ENCODE data around the gene PHACTR3. TPM values are rescaled to one million over a fixed set of nuclear protein-coding genes. Genes with fewer than 3 reads are reported as not detected.

The PHACTR3 gene
- total and polyA plus RNA-seq, 2 donors (not counting 3 experiments of a cell fraction or from before 2014, with no cell fraction given) = not detected

DNA sequence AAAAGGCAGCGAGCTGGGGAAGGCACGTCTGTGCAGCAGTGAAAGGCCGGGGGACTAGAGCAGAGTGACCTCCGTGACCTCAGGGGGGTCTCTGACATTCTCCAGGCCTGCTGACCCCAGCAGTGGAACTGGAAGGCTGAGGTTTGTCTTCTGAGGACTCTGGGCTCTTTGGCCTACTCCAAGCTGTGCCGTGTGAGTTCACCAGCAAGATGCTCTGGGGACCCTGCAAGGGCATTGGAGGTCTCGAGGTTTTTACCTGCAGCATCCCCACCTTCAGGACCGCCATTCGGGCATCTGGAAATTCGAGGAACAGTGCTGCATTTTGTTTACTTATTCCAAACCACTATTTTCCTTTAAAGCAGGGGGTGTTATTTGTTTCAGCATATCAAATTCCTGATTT is 140.9 kb downstream of the PHACTR3 start:
- ChIA-PET POLR2A (no interaction called here), CTCF (no interaction called here)
- no peak overlapping the region for H2AFZ ChIP-seq (ENCODE audit: low read depth, low read length)
- FAIRE-seq (no peak), DNase-seq (ENCODE audit: low read depth, low spot score) (no peak)
- BruUV-seq (replicated peaks) = no TSS peak
- H3K4me3 ChIP-seq (replicated peaks in 1 of 3; ENCODE audit: insufficient read depth in 1 of 3, low read depth in 1 of 3, low read length in 3 of 3) = no peak overlapping the region
- H3K9me1 ChIP-seq (replicated peaks; ENCODE audit: control insufficient read depth, extremely low read depth, insufficient read depth, low read length) = no peaks in the 10 kb centered on the region
- H3K9ac ChIP-seq (replicated peaks; ENCODE audit: extremely low read depth, insufficient read depth, low read length) = no peak overlapping the region
- H3K4me2 ChIP-seq (ENCODE audit: insufficient read depth, low read length) = no peak overlapping the region
- H4K20me1 ChIP-seq (replicated peaks; ENCODE audit: control insufficient read depth, extremely low read depth, insufficient read depth, low read length) = no peaks in the 10 kb centered on the region
- no peak for TF ChIP-seq GATA2 (IDR thresholded peaks at IDR 0.05; ENCODE audit: insufficient read depth, insufficient read length, low read depth, low read length)
- TF ChIP-seq MYC (IDR thresholded peaks at IDR 0.05; ENCODE audit: low read depth, low read length) = no peak
- TF ChIP-seq, protein P1, sequence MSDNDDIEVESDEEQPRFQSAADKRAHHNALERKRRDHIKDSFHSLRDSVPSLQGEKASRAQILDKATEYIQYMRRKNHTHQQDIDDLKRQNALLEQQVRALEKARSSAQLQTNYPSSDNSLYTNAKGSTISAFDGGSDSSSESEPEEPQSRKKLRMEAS (IDR thresholded peaks at IDR 0.05; ENCODE audit: insufficient read depth, insufficient read length) = no peak
- no peak for TF ChIP-seq FOS (IDR thresholded peaks at IDR 0.05; ENCODE audit: borderline replicate concordance, insufficient read depth, low read length)
- dilution Hi-C loops (cut with MboI; ENCODE audit: extremely low pct_ligation_motif_present, low sequenced_read_pairs) = no loop called here
- H3K27ac ChIP-seq (ENCODE audit: insufficient read depth, low read depth, low read length) = no peak overlapping the region
- H3K4me1 ChIP-seq (ENCODE audit: control insufficient read depth, extremely low read depth, insufficient read depth, low read length) = no peaks in the 10 kb centered on the region
- intact Hi-C loops (cut with micrococcal nuclease) = no loop called here
- no peaks in the 10 kb centered on the region for H3K9me3 ChIP-seq (replicated peaks; ENCODE audit: control insufficient read depth, insufficient read depth, low read length)
- no peaks in the 10 kb centered on the region for H3K27me3 ChIP-seq (ENCODE audit: control insufficient read depth in 2 of 2, insufficient read depth in 2 of 2, low read length in 2 of 2)
- no peaks in the 10 kb centered on the region for H3K36me3 ChIP-seq (ENCODE audit: control insufficient read depth in 2 of 2, extremely low read depth in 1 of 2, insufficient read depth in 2 of 2, low read length in 2 of 2)
- H3K79me2 ChIP-seq (ENCODE audit: control insufficient read depth, insufficient read depth, low read length) = no peaks in the 10 kb centered on the region

DNA sequence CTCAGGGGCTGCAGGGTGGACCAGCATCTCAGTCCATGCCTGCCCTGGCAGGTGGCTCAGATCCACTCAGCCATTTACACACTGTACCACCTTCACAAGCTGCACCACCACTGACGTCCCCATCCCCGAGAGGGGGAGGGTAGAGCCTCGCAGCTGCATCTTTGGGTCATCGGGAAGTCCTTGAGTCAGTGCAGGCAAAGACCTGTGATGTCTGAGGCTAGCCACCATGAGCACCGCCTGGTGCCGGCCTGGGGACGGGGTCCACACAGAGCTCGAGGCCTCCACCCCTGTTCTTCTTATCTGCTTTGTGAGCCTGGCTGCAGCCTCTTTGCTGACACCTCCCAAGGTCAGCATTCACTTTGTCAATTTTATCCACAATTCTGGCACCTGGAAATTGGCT is 141.4 kb downstream of the PHACTR3 start:
- Histone ChIP-seq H3K27ac (ENCODE audit: insufficient read depth, low read depth, low read length) (no peak overlapping the region), H3K27me3 (ENCODE audit: control insufficient read depth in 2 of 2, insufficient read depth in 2 of 2, low read length in 2 of 2) (no peaks in the 10 kb centered on the region), H4K20me1 (replicated peaks; ENCODE audit: control insufficient read depth, extremely low read depth, insufficient read depth, low read length) (no peaks in the 10 kb centered on the region), H3K4me3 (replicated peaks in 1 of 3; ENCODE audit: insufficient read depth in 1 of 3, low read depth in 1 of 3, low read length in 3 of 3) (no peak overlapping the region), H3K79me2 (ENCODE audit: control insufficient read depth, insufficient read depth, low read length) (no peaks in the 10 kb centered on the region), H3K4me1 (ENCODE audit: control insufficient read depth, extremely low read depth, insufficient read depth, low read length) (no peaks in the 10 kb centered on the region), H3K9me1 (replicated peaks; ENCODE audit: control insufficient read depth, extremely low read depth, insufficient read depth, low read length) (no peaks in the 10 kb centered on the region), H3K36me3 (ENCODE audit: control insufficient read depth in 2 of 2, extremely low read depth in 1 of 2, insufficient read depth in 2 of 2, low read length in 2 of 2) (no peaks in the 10 kb centered on the region), H3K9me3 (replicated peaks; ENCODE audit: control insufficient read depth, insufficient read depth, low read length) (no peaks in the 10 kb centered on the region), H2AFZ (ENCODE audit: low read depth, low read length) (no peak overlapping the region), H3K4me2 (ENCODE audit: insufficient read depth, low read length) (no peak overlapping the region), H3K9ac (replicated peaks; ENCODE audit: extremely low read depth, insufficient read depth, low read length) (no peak overlapping the region)
- DNase-seq (ENCODE audit: low read depth, low spot score) (no peak), FAIRE-seq (no peak)
- CTCF ChIA-PET = no interaction called here
- BruUV-seq (replicated peaks) = no TSS peak
- TF ChIP-seq POLR2A (IDR thresholded peaks at IDR 0.05; ENCODE audit: low read depth, low read length) = no peak
- TF ChIP-seq FOS (IDR thresholded peaks at IDR 0.05; ENCODE audit: borderline replicate concordance, insufficient read depth, low read length) = no peak
- no peak for TF ChIP-seq GATA2 (IDR thresholded peaks at IDR 0.05; ENCODE audit: insufficient read depth, insufficient read length, low read depth, low read length)
- TF ChIP-seq, protein P1 (IDR thresholded peaks at IDR 0.05; ENCODE audit: insufficient read depth, insufficient read length) = no peak
- no peak for TF ChIP-seq EZH2 (IDR thresholded peaks at IDR 0.05; ENCODE audit: borderline replicate concordance, low read depth, low read length, severe bottlenecking)
- no peak for TF ChIP-seq JUN (IDR thresholded peaks at IDR 0.05; ENCODE audit: borderline replicate concordance, insufficient read depth, insufficient read length, low read depth)
- TF ChIP-seq POLR2AphosphoS5 (IDR thresholded peaks at IDR 0.05; ENCODE audit: insufficient read depth, low read depth, low read length) = no peak
- TF ChIP-seq MYC (IDR thresholded peaks at IDR 0.05; ENCODE audit: low read depth, low read length) = no peak
- TF ChIP-seq, protein P2, sequence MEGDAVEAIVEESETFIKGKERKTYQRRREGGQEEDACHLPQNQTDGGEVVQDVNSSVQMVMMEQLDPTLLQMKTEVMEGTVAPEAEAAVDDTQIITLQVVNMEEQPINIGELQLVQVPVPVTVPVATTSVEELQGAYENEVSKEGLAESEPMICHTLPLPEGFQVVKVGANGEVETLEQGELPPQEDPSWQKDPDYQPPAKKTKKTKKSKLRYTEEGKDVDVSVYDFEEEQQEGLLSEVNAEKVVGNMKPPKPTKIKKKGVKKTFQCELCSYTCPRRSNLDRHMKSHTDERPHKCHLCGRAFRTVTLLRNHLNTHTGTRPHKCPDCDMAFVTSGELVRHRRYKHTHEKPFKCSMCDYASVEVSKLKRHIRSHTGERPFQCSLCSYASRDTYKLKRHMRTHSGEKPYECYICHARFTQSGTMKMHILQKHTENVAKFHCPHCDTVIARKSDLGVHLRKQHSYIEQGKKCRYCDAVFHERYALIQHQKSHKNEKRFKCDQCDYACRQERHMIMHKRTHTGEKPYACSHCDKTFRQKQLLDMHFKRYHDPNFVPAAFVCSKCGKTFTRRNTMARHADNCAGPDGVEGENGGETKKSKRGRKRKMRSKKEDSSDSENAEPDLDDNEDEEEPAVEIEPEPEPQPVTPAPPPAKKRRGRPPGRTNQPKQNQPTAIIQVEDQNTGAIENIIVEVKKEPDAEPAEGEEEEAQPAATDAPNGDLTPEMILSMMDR (IDR thresholded peaks at IDR 0.05; ENCODE audit: extremely low read depth in 1 of 2, insufficient read depth in 1 of 2, low read depth in 1 of 2, low read length in 2 of 2) = no peak
- intact Hi-C loops (cut with micrococcal nuclease) = no loop called here
- dilution Hi-C loops (cut with MboI; ENCODE audit: extremely low pct_ligation_motif_present, low sequenced_read_pairs) = no loop called here
- POLR2A ChIA-PET = no interaction called here
